GM12892 (cell line): ENCODE data around the gene RBM19.
"Not testable (repeated sequence)": the region's sequence is repeated elsewhere in the genome, so short reads cannot be mapped to it uniquely, and the experiment has no call there.

Experiments
- DNase-seq: peaks from one replicate; pipeline ENCODE4 v3.0.0; 2011; ENCODE audit not compliant: insufficient read length
- FAIRE-seq: peaks from 2 replicates; lab custom pipeline; 2011; peaks lifted over from hg19 to GRCh38; lab: Jason Lieb, UNC
- POLR2A ChIP-seq: IDR thresholded peaks from 2 replicates; pipeline ENCODE4 v1.6.1; 2011; ENCODE audit warnings: low read depth, low read length, control low read depth
- POLR2AphosphoS5 ChIP-seq: IDR thresholded peaks from 2 replicates; pipeline ENCODE4 v1.6.1; 2011; ENCODE audit warnings: low read depth, low read length, control low read depth
- TAF1 ChIP-seq: IDR thresholded peaks from 2 replicates; pipeline ENCODE4 v1.6.1; 2011; ENCODE audit warnings: low read depth, mild to moderate bottlenecking, control low read depth, low read length, borderline replicate concordance

The RBM19 gene

GRCh38 chr12:113825705-113826104 lies 140.4 kb downstream of the RBM19 start:
- TF ChIP-seq POLR2A = no peak
- TF ChIP-seq POLR2AphosphoS5 = no peak
- TF ChIP-seq TAF1 = no peak
- FAIRE-seq = no peak
- no peak for DNase-seq

DNA sequence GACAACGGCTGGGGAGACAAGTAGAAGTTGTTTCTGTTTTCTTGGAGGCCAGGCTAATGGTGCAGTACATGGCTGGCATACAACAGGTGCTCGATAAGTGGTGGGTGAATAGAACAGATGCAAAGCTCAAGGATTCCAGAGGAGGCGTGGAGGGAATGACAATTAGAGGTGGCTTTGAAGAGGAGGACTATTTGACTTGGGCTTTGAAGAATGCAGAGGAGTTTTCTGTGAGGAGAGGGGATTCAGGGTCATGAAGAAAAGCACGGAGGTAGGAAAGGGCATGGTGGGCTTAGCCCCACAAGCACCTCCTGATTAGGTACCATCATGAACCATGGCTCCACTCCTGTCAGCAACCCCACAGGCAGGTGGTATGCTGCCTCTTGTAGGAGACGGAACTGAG lies 142.3 kb downstream of the RBM19 start:
- FAIRE-seq = no peak
- TF ChIP-seq POLR2AphosphoS5 = no peak

DNA sequence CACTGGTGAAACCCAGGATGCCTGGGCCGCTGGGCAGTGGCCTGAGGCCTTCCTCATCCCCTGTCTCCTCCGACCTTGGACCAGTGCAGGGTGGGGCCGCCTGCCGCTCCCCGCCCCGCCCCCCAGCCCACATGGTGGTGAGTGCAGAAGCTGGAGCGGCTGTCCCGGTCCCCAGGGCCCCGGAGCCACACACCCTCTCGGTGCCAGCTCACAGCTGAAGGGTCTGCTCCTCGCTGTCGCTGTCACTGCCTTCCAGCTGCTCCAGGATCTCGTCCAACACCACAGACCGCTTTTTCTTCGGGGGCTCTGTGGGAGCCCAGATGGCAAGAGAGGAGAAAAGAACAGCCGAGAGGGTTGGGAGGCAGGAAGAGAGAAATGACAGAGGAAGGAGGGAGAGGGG lies 143.1 kb downstream of the RBM19 start:
- DNase-seq = no peak
- FAIRE-seq = no peak
- no peak for TF ChIP-seq POLR2AphosphoS5
- no peak for TF ChIP-seq POLR2A
- no peak for TF ChIP-seq TAF1

More for the DNA sequence above, 142.3 kb downstream of the RBM19 start:
- no peak for DNase-seq

- DNase-seq (no peak), FAIRE-seq (no peak)
These were observed 145.3 kb downstream of the RBM19 start for GRCh38 chr12:113820842-113821241.

GRCh38 chr12:113820309-113820708 lies 145.8 kb downstream of the RBM19 start:
- FAIRE-seq = no peak
- TF ChIP-seq POLR2AphosphoS5 (no peak), TAF1 (no peak), POLR2A (no peak)
- no peak for DNase-seq

More at GRCh38 chr12:113820842-113821241, 145.3 kb downstream of the RBM19 start:
- TF ChIP-seq POLR2AphosphoS5 (no peak), POLR2A (no peak), TAF1 (no peak)

GRCh38 chr12:113819495-113819894 lies 146.6 kb downstream of the RBM19 start:
- FAIRE-seq (no peak), DNase-seq (no peak)
- no peak for TF ChIP-seq TAF1

GRCh38 chr12:113818833-113819232 lies 147.3 kb downstream of the RBM19 start:
- FAIRE-seq = no peak
- TF ChIP-seq POLR2AphosphoS5 (no peak), TAF1 (no peak), POLR2A (no peak)
- DNase-seq = no peak

DNA sequence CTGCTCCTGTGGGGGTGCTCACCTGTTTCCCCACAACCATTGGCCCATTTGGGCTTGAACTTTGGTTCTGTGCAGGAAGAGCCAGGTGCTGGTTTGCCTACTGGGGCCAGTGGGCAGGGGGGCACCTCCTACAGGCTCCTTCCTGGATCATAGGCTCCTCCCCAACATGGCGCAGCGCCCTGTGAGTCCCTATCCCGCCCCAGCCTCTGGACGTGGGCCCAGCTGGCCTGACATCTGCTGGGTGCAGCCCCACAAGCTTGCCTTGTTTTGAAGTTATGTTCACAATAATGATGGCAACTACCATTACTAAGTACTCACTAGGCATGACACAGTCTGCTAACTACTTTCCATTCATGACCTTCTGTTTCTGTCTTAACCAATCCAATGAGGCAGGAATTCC lies 147.8 kb downstream of the RBM19 start:
- TF ChIP-seq POLR2AphosphoS5 (no peak), POLR2A (no peak), TAF1 (no peak)
- FAIRE-seq (no peak), DNase-seq (no peak)

DNA sequence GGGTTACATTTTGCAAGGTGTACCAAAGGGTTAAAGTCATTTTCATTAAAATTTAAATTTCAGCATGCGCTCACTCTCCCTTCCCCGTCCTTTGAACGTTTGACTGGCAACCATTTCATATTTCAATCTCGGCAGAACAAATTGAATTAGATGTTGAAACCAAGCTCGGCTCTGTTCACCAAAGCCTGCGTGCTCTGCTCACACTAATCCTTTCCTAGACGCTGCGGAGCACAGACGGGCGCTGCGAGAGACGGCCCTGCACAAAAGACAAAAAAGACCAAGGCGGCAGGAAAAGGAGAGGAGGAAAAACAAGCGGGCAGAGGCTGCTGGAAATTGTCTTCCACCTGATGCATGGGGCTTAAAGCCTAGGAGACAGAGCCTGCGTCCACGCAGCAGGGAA lies 149.3 kb downstream of the RBM19 start:
- FAIRE-seq = no peak
- DNase-seq = no peak
- TF ChIP-seq POLR2AphosphoS5 (no peak), POLR2A (no peak), TAF1 (no peak)

GRCh38 chr12:113815031-113815430 lies 151.1 kb downstream of the RBM19 start:
- DNase-seq = no peak
- no peak for FAIRE-seq
- TF ChIP-seq POLR2AphosphoS5 (no peak), POLR2A (no peak), TAF1 (no peak)

DNA sequence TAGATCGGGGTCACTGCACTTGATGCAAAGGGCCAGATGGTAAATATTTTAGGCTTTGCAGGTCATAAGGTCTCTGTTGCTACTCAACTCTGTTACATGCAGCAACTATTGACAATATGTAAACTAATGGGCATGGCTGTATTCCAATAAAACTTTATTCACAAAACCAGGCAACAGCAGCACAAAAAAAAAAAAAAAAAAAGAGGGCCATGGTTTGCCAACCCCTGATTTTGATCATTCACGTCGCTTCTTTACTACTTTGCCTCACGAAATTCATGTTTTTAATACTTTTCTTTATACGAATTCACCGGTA lies 152.9 kb downstream of the RBM19 start:
- no peak for DNase-seq
- no peak for FAIRE-seq
- TF ChIP-seq POLR2A (no peak), POLR2AphosphoS5 (no peak), TAF1 (no peak)

- FAIRE-seq (no peak), DNase-seq (no peak)
- TF ChIP-seq TAF1 (no peak), POLR2AphosphoS5 (no peak), POLR2A (no peak)
These were observed 153.5 kb downstream of the RBM19 start for GRCh38 chr12:113812411-113813228.

- DNase-seq, FAIRE-seq: not testable (repeated sequence)
These were observed 156.5 kb downstream of the RBM19 start for GRCh38 chr12:113809462-113810220.
